NCI-H524 treated with DMSO at 0.1 percent for 48 hours (cell line): Measurements from ENCODE around the gene POLN.
"Not testable (repeated sequence)": the region's sequence is repeated elsewhere in the genome, so short reads cannot be mapped to it uniquely, and the experiment has no call there.

Experiments
- DNase-seq: peaks from one replicate; lab custom pipeline; 2025; lab: John Stamatoyannopoulos, UW

Gene POLN

DNA sequence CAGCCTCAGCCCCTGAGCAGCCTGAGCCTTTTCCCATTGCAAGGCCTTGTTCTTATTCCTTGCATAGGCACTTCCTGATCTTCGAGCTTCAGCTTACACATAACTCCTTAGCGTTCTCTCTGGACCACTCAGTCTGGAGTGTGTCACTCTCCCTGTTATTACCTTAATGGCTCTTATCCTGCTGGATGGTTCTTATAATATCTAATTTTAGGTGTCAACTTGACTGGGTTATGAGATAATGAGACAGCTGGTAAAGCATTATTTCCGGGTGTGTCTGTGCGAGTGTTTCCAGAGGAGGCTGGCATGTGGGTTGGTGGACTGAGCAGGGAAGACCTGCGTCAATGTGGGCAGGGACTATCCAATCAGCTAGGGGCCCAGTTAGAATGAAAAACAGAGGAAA is 75.7 kb downstream of the POLN start:
- no peak for DNase-seq

DNA sequence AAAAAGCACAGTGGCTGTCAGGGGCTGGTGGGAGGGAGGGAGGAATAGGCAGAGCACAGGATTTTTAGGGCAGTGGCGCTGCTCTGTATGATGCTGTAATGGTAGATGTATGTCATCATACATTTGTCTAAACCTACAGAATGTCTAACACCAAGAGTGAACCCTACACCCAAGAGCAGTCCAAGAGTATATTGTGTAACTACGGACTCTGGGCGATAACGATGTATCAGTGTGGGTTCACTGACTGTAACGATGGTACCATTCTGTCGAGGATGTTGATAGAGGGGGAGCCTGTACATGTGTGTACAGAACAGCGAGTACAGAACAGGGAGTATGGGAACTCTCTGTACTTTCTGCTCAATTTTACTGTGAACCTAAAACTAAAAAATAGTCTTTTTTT is 76.5 kb downstream of the POLN start:
- no peak for DNase-seq

DNA sequence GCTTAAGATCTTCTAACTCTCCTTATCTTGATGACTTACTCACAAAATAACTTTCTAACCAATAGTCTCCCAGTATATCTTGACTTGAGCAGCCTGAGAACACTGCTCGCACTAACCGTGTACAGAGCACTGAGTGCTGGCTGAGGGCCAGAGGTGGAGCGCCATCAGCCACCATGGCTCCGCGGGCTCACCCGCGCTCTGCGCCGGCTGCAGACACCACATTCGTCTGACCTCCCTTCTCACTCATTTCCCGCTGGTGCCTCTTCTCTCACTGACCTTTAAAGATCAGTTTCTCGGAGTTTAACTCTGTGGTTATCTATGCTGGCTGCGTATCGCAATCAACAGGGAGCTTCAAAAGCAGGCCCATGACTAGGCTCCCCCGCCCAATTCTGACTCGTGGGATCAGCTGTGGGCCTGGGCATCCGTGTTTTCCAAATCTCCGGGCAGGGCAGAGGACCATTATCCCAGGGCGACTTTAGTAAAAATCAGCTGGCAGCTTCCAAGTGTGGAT is 78.6 kb downstream of the POLN start:
- DNase-seq = no peak

DNA sequence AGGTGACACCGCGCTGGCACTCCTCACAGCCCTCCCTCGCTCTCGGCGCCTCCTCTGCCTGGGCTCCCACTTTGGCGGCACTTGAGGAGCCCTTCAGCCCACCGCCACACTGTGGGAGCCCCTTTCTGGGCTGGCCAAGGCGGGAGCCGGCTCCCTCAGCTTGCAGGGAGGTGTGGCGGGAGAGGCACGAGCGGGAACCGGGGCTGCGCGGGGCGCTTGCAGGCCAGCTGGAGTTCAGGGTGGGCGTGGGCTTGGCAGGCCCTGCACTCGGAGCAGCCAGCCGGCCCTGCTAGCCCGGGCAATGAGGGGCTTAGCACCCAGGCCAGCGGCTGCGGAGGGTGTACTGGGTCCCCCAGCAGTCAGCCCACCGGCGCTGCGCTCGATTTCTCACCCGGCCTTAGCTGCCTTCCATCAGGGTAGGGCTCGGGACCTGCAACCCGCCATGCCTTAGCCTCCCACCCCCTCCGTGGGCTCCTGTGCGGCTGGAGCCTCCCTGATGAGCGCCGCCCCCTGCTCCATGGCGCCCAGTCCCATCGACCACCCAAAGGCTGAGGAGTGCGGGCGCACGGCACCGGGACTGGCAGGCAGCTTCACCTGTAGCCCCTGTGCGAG is 80.7 kb downstream of the POLN start:
- DNase-seq = not testable (repeated sequence)

DNA sequence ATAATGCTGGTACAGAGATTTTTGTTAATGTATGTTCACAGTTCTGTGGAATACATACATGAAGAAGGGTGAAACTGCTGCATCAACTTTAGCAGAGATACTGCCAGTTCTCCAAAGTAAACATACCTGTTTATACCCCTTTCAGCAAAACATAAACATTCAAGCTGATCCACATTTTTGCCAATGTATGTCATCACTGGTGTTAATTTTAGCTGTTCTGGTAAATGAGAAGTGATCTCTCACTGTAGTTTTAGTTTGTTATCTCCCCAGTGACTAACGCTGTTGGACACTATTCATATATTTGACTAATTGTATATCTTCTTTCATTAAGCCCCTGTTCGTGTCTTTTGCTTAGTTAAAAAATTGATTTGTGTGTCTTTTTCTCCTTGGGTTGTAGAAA is 82.0 kb downstream of the POLN start:
- no peak for DNase-seq

DNA sequence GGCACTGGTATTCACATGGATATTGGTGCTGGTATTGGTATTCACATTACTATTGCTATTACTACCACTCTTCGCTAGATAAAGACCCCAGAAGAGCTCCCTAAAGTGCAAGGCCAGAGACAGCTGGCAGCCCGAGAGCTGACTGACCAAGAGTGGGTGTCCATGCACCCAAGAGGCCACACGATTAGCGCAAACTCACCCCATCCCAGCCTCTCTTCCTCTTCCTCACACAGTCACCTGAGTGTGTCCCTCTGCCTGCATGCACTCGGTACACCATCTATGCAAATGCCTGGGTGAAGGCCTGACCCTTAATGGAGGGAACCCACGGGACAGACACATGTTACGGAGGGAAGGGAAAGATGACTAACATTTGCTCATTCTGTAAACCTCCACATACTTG is 86.7 kb downstream of the POLN start:
- DNase-seq = no peak

DNA sequence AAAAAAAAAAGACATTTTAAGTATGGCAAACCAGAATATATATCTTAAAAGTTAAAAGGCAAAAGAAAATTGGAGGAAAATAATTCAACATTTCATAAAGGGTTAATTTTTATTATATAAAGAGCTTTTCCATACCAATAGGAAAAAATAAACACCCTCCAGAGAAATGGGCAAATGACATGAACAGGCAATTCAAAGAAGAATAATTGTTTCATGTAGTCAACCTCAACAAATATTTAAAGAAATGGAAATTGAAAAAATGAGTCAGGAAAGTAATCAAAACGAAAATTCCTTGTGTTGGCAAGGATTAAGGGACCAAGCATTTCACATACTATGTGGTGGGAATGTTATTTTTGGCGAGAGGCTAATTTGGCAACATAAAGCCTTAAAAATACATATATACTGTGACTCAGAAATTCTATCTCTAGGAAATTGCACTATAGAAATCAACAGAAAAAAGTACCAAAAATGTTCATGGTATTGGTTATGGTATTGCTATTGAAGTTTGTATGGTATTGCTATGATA is 87.6 kb downstream of the POLN start:
- DNase-seq = no peak

DNA sequence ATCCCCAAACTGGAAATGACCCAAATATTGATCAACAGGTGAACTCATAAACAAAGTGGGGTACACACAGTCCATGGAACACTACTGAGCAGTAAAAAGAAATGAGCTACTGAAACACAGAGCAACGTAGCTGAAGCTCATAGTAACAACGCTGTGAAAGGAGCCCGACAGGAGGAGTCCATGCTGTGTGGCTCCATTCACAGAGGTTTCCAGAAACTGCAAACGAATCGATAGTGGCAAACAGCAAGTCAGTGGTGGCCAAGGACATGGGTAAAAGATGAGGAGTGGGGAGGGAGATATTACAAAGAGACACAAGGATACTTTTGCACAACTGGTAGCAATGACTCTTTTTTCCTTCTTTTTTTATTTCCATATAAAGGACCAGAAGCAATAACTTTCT is 90.4 kb downstream of the POLN start:
- DNase-seq = no peak

DNA sequence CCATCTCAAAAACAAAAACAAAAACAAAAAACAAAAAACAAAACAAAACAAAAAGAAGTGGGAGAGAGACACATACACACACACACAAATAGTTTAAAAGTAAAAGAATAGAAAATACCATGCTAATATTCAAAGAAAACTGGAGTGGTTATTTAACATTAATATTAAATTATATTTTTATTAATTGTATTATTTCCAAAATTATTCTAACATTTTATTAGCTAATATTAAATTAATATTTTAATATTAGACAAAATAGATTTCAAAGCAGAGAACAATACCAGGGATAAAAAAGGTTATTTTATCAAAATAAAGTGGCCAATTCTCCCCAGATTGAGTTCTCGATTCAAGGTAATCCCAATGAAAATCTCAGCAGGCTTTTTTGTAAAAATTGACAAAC is 91.8 kb downstream of the POLN start:
- DNase-seq = no peak

DNA sequence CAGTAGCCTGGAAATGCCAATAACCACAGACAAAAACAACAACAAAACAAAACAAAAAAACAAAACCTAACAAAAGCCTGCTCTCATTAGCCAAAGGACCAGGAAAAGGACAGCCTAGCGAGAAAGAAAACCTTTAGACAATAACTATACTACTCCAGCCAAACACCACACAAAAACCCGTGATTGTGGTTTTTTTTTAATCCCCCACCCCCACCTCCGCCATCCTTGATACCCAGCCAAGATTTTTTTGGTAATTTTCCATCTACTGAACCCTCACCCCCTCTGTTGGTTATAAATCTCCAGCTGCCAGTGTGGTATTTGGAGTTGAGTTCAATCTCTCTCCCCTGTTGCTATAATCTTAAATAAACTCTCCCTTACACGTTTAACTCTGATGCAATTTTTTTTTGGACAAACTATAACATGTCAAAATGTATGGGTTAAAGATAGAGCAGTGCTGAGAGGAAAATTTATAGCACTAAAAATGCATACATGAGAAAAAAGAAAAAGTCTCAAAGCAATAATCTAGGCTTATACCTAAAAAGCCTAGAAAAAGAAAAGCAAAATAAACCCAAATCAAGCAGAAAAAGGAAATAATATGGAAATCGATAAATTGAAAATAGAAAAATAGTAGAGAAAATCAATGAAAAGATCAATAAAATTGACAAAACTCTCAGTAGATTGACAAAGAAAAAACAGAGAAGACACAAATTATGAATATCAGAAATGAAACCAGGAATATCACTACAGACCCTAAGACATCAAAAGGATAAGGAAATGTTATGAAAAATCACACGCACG is 99.1 kb downstream of the POLN start:
- no peak for DNase-seq

DNA sequence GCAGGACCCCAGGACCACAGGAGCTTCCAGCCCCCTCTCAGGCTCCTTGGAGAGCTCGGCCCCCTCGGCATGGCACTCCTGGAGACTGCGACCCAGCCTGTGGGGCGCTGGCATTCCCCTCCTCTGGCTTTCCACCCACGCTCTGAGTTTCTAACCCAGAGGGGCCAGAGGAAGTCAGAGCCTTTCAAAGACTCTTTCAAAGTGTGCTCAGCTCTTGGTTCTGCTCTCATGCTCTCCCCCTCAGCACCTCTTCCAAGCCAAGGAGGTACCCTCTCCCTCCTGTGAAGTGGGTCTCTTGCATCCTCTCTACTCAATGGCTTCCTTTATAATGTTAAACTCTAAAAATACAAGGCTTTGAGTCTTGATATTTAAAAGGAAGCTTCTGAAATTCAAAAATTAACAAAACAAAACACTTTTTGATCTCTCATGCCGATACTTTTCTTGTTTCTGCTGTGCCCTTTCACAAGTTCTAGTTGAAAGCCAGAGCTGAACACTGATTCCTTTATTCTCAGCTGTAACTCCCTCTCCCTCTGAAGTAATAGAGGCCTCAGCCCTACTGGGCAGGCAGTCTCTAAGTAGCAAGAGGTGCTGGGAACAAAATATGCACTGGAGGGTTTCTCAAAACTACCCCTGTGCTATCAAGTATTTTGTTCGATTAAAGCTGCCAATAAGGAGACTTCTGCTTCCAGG is 100.0 kb downstream of the POLN start:
- DNase-seq = no peak

DNA sequence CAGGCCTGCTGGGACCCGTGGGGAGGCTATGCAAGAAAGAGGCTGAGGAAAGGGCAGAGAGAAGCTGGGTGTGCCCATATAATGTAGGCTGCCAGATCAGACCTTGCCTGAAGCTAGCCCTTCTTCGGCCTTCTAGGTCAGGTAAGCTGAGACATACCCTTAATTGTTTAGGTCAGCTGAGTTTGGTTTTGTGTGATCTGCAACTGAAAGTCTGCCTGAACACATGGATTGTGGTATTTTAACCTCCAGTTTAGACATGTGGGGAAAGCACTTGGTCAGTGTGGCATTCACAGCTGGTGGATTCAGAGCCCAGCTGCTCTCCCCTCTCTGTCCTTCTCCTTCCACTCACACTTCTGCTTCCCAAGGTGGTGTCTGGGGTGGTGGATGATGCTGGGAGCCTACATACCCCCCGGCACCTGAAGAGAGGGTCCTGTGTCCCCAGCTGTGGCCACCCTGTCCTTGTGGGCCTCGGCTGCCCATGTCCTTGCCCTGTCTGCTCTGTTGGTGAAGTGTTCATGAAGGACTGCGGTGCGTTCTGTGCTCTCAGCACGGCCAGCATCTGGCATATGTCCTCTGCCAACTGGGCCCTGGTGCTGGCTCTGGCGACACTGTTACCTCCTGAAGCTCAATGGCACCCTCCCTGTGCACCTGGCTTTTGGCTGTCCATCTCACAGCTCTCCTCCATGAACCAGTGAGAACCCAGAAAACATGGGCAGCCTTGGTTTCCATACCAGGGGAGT is 100.7 kb downstream of the POLN start:
- no peak for DNase-seq

DNA sequence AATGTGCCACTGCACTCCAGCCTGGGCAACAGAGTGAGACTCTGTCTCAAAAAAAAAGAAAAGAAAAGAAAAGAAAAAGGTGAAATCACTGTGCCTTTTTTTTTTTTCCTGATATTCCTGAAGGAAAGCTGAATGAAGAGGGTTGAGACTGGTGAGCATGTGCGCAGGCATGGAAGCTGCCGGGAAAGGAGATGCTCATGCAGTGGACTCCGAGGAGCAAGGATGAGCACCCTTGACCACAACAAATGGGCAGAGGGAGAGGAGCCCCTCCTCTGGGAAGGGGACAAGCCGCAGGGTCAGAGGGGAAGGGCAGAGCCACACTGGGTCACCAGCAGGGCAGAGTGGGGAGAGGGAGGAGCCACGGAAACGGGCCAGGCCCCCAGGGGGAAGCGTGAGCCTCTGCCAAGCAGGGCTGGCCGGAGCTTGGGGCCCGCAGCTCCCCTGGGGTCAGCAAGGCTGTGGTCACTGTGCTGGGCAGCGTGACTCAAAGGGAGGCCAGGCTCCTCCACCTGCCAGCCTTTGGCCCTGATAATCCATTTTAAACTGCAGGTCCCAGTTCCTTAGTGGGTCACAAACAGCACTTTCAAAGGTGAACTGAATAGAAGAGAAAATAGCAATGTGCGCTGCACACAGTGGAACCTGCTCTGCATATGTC is 102.9 kb downstream of the POLN start:
- no peak for DNase-seq

DNA sequence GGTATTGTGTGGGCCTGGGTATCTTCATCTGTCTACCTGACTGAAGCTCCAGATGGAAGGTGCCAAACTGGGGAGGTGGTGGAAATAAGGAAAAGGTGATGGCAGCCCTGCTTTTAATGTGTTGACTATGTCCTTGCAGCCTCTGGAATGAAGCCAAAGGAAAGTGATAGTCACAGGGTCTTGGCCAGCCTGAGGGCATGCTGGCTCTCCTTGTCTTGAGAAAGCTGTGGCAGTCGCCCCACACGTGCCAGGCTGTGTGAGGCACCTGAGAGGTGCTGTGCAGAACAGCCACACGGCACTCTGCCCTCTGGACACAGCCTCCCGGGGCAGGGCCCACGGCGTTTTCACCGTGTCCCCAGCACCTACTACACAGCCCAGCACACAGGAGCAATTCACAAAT is 105.2 kb downstream of the POLN start:
- no peak for DNase-seq

DNA sequence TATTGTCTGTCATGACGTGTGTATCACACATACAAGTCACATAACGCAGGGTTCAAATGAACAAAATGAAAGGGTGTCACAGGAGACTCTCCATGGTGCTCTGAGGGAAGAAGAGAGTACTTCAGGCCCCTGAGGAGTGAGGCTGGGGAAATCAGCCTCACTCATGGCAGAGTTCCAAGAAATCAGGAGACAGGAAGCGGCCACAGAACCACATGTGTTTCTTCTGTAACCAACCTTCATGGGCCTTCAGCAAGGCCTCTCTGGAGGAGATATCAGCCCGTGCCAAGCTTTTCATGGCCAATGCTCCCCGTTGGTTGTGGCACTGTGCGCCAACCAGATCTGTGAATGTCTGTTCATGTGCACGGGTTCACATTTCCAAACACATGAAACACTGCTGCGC is 106.8 kb downstream of the POLN start:
- no peak for DNase-seq

DNA sequence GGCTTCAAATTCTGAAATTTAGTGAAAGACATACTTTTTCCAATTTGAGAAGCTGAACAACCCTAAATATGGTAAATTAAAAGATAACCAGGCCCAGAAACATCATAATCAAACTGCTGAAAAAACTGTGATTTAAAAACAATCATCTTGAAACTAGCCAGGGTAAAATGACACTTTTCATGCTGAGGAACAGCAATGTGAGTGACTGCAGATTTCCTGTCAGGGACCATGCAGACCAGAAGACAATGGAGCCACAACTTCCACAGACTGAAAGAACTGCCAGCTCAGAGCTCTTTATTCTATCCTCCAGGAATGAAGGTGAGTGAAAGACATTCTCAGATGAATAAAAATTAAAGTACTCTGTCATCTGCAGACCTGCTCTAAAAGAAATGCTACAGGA is 109.5 kb downstream of the POLN start:
- DNase-seq = no peak

DNA sequence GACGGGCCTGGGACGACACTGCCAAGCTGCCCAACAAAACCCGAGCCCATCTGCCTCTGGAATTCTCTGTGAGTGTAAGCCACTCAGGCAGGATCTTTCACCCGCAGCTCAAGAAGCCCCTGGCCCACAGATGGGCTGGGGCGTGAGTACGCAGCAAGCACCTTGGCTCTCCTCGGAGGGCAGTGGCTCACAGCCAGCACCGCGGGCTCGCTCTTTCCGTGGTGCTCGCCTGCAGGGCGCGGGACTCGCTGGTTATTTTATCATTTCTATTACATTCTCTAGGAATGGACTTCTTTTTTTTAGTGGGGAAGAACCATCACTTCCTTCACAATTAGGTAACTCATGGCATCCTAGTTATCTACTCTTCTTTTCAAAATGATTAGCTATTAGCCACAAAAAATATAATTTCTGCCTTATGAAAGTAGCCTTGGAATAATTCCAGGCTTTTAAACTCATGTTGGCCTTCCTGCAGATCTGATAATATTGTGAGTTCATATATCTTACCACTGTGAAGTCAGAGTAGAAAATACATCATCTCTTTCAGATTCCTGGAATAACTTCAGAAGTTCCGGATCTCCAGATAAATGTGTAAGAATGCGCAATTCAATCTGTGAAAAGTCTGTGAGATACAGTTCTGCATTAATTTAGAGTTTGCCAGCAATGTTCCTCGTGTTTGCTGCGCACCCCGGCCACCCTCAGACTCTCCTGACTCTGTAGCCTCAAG is 114.2 kb downstream of the POLN start:
- peak; percentile 40 for DNase-seq

DNA sequence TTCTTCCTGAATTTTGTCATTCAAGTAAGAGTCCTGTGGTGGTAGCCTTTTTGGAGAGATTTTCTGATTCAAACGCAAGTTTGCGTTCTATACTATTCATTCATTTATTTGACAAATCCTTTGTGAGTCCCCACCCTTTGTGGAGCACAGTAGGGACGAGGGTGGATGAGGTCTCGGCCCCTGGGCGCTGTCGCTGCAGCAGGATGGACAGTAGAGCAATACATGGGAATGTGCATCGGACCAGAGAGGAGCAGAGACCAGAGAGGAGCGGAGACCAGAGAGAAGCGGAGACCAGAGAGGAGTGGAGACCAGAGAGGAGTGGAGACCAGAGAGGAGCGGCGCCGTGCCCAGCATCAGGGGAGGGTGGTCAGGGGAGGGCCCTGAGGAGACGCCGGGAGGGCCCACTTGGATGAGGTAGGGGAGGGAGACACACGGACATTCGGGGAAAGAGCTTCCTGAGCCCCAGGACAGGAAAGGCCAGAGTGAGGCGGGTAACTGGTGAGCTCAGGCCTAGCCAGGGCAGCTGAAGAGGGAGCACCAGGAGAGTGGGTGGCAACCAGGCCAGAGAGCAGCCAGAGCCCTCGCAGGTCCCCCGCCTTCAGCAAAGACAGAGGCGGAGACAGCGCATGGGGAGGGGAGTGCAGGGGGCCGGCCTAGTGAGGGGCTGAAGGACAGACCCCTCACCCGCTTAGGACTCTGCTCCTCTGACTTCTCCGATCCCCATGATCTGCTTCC is 115.4 kb downstream of the POLN start:
- DNase-seq = no peak

DNA sequence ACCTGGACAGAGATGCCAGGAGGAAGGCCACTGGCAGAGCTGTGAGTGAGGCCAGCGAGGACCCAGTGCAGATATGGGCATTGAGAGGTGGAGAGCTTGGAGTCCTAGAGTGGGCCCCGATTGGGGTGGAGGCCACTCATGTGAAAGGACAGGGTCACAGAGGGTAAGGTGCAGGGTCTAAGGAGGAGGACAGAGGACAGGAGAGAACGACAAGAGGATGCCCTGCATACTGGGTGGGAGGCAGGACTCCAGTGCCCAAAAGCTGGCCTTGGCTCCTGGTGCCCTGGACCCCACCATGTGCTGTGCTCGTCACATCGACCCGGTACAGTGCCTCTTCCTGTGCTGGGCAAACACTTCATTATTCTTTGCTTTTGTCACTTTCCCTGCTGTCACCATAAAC is 116.1 kb downstream of the POLN start:
- DNase-seq = no peak

DNA sequence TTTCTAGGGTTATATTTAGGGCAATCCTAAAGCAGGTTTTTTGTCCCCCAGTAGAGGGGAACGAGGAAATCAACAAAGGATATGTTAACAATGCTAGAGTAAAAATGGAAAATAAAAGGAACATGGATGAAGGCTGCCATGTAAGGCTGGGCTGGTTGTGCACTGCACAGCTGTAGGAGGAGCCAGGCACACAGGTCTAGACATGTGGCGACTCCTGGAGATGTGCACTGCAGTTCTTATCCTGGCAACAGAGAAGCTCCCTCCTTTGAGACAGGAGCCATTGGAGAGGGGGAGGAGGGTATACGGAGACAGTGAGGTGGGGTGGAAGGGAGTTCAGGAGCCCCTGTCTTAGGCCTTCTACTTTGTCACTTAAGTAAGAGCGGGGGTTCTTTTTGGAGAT is 116.9 kb downstream of the POLN start:
- no peak for DNase-seq
